ENCODE data around the gene MTURN.

Gene MTURN

DNA sequence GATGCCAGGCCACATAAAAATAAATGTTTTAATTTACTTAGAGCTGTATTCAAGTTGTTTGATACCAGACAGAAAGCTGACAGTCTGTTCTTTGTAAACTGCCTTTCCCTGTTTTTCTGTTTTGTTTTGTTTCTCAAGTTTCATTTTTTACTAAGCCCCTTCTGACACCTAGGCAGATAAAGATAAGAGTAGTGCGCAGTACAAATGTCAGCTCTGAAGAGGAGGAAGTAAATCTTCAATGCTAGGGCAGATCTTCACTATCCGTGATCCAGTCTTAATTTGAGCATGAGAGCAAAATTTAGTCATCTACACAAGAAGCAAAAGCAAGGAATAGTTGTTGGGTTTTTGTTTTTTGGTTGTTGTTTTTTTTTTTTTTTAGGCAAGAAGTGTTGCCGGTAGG lies 27.3 kb downstream of the MTURN start:
- DNase-seq (ENCODE audit: low read depth in 3 of 3): no peak

DNA sequence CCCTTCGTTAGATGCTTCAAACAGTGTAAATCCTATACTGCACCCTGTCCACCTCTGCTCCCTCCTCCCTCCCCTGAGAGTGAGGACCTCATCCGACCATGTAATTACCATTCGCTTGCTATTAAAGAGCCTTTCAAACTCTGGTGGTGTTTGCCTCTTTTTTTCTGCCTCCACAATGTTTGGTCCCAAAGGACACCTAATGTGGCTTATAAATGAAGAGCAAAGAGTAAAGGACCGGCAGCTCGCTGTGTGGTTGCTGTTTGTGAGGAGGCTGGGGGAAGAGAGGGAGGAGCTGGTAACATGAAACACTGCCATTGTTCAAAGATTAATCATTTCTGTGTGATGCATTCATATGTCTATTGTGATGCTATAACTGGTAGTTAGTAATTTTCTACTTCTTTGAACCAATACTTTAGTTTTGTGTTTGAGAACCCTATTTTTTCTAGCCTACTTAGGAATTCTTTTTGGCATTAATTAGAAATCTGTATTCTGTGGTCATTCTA lies 27.9 kb downstream of the MTURN start:
- DNase-seq (ENCODE audit: low read depth in 3 of 3): no peak

- DNase-seq (ENCODE audit: low read depth in 3 of 3): no peak
Measured at GRCh38 chr7:30163231-30163894, 28.6 kb downstream of the MTURN start.

DNA sequence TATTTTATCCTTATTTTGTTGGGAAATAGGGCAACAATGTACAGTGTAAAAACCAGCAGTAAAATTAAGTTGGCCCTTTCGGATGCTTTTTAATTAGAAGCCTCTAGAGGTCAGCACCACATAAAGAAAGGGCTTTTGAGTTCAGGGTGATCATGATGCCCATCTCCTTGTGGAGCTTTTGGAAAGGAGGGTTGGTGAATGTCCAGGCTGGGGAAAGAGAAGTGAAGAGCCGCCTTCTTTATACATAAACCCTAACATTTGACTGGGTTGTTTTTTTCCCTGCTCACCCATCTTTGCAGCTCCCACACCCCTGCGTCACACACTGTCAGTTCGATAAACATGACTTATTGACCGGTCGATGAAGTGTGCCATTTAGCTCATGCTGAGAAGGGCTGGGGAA lies 29.8 kb downstream of the MTURN start:
- no peak for DNase-seq (ENCODE audit: low read depth in 3 of 3)

DNA sequence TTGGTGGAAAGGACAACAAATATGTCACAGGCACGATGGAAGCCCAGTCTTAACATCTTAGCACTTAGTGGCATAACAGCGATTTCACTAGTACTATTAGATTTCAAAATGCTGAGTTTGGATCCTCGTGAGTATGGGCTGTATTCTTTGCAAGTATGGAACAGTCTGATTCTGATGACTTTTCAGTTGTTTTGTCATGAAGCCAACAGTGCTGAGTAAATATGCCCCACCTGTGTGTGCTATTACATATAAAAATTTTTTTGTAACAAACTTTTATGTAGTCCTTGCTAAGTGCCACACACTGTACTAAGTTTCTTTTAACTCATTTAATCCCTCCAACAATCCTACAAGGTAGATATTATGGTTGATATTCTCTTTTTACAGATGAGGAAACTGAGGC lies 30.8 kb downstream of the MTURN start:
- no peak for DNase-seq (ENCODE audit: low read depth in 3 of 3)

- DNase-seq (ENCODE audit: low read depth in 3 of 3): no peak
Measured at GRCh38 chr7:30166155-30166840, 31.5 kb downstream of the MTURN start.

DNA sequence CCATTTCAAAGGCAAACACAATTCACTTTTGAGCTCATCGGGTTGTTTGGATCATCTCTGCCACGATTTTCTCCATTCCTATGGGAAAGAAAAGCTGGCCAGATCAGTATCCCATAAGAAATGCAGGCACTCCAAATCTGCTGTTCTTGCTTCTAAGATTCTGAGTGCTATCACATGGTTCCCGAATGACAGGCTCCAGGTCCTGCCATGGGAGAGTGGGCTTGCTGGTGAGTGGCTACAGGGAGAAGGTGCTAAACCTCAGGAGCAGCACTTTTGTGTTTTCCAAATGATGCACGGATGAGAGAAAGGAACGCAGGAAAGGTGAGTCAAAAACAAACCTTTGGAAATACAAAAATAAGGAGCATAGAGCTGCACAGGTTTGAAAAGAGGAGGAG lies 32.1 kb downstream of the MTURN start:
- no peak for DNase-seq (ENCODE audit: low read depth in 3 of 3)

GRCh38 chr7:30167901-30168300 lies 33.1 kb downstream of the MTURN start:
- no peak for DNase-seq (ENCODE audit: low read depth in 3 of 3)

GRCh38 chr7:30168835-30169573 lies 34.2 kb downstream of the MTURN start:
- DNase-seq (ENCODE audit: low read depth in 3 of 3): no peak

- no peak for DNase-seq (ENCODE audit: low read depth in 3 of 3)
Measured at GRCh38 chr7:30169579-30169978, 34.8 kb downstream of the MTURN start.

- DNase-seq (ENCODE audit: low read depth in 3 of 3): no peak
Measured at GRCh38 chr7:30170476-30171205, 35.9 kb downstream of the MTURN start.

GRCh38 chr7:30171766-30172447 lies 37.1 kb downstream of the MTURN start:
- no peak for DNase-seq (ENCODE audit: low read depth in 3 of 3)

DNA sequence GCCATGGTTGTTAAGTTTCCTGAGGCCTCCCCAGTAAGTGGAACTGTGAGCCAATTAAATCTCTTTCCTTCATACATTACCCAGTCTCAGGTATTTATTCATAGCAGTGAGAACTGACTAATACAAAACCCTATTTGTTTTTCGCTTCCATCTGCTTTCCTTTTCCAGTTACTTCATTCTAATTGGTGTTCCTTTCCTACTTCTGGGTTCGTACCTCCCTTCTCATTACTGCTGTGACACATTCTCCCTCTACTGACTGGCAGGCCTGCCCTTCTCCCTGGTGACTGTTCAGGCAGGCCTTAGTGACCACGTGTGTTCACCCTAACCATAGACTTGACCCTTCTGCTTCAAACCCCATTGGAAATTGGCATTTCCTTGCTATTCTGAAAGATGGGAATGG lies 37.7 kb downstream of the MTURN start:
- no peak for DNase-seq (ENCODE audit: low read depth in 3 of 3)

- DNase-seq (ENCODE audit: low read depth in 3 of 3): no peak
Measured at GRCh38 chr7:30173058-30173897, 38.5 kb downstream of the MTURN start.

DNA sequence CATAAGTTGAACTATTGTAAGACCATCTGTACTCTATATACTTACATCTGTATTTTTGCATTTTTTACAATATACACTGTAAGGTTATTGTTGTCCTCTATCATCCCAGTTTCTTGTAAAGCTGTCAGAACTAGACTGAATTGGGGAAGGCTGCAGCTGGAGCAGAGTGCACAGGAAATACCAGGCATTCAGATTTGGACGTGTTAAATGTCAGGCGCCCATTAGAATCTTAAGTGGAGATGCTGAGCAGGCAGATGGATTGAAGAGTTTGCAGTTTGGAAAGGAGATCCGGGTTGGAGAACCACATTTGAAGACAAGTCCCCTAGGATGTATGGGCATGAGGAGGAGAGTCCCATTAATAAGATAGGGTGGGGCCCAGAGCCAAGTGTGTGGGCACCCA lies 40.4 kb downstream of the MTURN start:
- DNase-seq (ENCODE audit: low read depth in 3 of 3): no peak

DNA sequence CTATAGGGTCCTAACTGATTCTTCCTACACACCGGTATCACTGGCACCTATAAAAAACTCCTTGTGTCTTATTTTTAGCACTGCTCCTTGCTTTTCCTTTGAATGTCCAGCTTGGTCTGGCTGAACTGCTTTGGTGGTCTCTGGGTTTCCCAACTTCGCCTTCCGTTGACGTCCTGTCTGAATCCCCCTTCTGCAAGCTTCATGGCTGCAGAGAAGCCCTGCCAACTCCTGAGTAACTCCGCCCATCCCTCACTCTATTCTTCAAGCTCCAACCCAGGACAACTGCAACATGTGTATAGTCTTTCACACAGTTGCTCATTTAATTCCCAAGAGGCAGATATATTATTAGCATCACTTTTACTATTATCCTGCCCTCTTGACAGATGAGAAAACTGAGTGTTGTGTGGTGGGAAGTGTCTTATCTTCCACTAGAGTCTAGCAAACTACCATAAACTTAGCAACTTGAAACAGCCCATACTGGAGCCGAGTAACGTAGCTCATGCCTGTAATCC lies 40.9 kb downstream of the MTURN start:
- DNase-seq (ENCODE audit: low read depth in 3 of 3): no peak

GRCh38 chr7:30176463-30177109 lies 41.8 kb downstream of the MTURN start:
- no peak for DNase-seq (ENCODE audit: low read depth in 3 of 3)

GRCh38 chr7:30177186-30177585 lies 42.4 kb downstream of the MTURN start:
- no peak for DNase-seq (ENCODE audit: low read depth in 3 of 3)

DNA sequence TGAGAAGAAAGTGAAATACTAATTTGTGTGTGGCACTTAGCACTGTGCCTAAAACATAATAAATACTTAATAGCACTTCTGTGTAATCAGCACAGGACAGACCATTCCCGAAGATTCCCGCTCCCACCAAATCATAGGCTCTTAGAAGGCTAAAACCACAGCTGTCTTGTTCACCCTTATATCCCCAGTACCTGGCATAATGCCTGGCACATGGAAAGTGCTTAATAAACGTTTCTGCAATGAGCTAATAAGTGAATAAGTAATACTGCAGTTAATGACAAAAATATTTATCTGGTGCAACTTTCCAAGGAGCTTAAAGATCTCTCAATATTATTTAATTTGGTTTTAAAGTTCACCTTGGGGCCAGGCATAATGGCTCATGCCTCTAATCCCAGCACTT lies 43.2 kb downstream of the MTURN start:
- DNase-seq (ENCODE audit: low read depth in 3 of 3): no peak
